Gastroesophageal sphincter (tissue), 4 donors: Measurements from ENCODE around the gene MATK. TPM values are rescaled to one million over a fixed set of nuclear protein-coding genes. Genes with fewer than 3 reads are reported as not detected.
"Not testable (repeated sequence)": the region's sequence is repeated elsewhere in the genome, so short reads cannot be mapped to it uniquely, and the experiment has no call there.

Experiments used
- ATAC-seq: fragments of 150-250 bp; one replicate; pipeline ENCODE4 v1.9.1; 2016; ENCODE audit warnings: mild to moderate bottlenecking, moderate library complexity
- H3K27ac ChIP-seq, 4 donors: fragments of 200-600 bp; sonication (generic) in 3 of 4; 1 replicate in 3 of 4; 2 replicates in 1 of 4; pipeline ENCODE4 v1.5.1; 2016 to 2019
- H3K27me3 ChIP-seq: fragments of 200-600 bp; sonication (generic); one replicate; pipeline ENCODE4 v1.5.1; 2019
- H3K36me3 ChIP-seq, 2 donors: fragments of 200-600 bp; sonication (generic); one replicate each; pipeline ENCODE4 v1.5.1; 2019; ENCODE audit warnings: control low read depth in 1 of 2
- H3K4me1 ChIP-seq, 3 donors: fragments of 200-600 bp; sonication (generic); 1 replicate in 2 of 3; 2 replicates in 1 of 3; pipeline ENCODE4 v1.5.1; 2016 to 2019; ENCODE audit warnings: control low read depth in 2 of 3
- H3K4me3 ChIP-seq, 2 donors: fragments of 200-600 bp; sonication (generic); one replicate each; pipeline ENCODE4 v1.5.1; 2019; ENCODE audit warnings: mild to moderate bottlenecking in 1 of 2, moderate library complexity in 1 of 2
- H3K9me3 ChIP-seq, 3 donors: fragments of 200-600 bp; sonication (generic); one replicate each; pipeline ENCODE4 v1.5.1; 2017 to 2019; ENCODE audit warnings: control low read depth in 2 of 3
- CTCF ChIP-seq, 4 experiments: fragments of 200-600 bp in 2 of 4; fragments of 450-650 bp in 2 of 4; sonication (generic) in 1 of 4; IDR thresholded peaks; one replicate each; pipeline ENCODE4 v1.5.1; 2017 to 2019; ENCODE audit warnings: antibody characterized with exemption in 4 of 4, mild to moderate bottlenecking in 2 of 4, moderate library complexity in 2 of 4
- EP300 ChIP-seq: sonication (generic); formaldehyde crosslinking; IDR thresholded peaks from one replicate; pipeline ENCODE4 v1.6.1; 2017; ENCODE audit warnings: antibody characterized with exemption, mild to moderate bottlenecking
- POLR2A ChIP-seq, 2 donors: fragments of 450-650 bp; IDR thresholded peaks; one replicate each; pipeline ENCODE4 v1.6.1; 2017; ENCODE audit warnings: antibody characterized with exemption in 2 of 2, mild to moderate bottlenecking in 2 of 2, moderate library complexity in 1 of 2
- POLR2AphosphoS5 ChIP-seq: sonication (generic); formaldehyde crosslinking; IDR thresholded peaks from one replicate; pipeline ENCODE4 v1.6.1; 2017; ENCODE audit warnings: antibody characterized with exemption
- WGBS, 2 donors: methylation state at CpG; one replicate each; pipeline ENCODE4 v1.1.5; 2018; ENCODE audit warnings: low coverage in 1 of 2; 5-methylcytosine and 5-hydroxymethylcytosine counted together
- total RNA-seq, 4 donors: library from RNA; depleted of rRNA; stranded (reverse); fragments of >200 nt; gene quantifications; one replicate each; pipeline ENCODE4 v1.1.0, GENCODE V29; 2016

The MATK gene
- total RNA-seq, 4 donors from 2014 or later = 0.47 to 5.0 (median 1.7) TPM

- no peak for ATAC-seq
- Histone ChIP-seq H3K36me3 (peaks cover 0 to 52% of the 10 kb centered on the region in 2 donors), H3K4me1 (peaks cover 0 to 58% (median 22%) of the 10 kb centered on the region in 3 donors), H3K4me3 (peak overlapping the region; percentile 70 to 94), H3K27ac (peak overlapping the region; percentile 35 to 99 (median 91)), H3K9me3 (no peaks in the 10 kb centered on the region), H3K27me3 (no peaks in the 10 kb centered on the region)
- 50 to 52% methylated on average over 3 to 4 of the region's 7 CpGs for WGBS, 2 donors
- TF ChIP-seq EP300 (no peak), CTCF (IDR thresholded peaks at IDR 0.05) (no peak), POLR2AphosphoS5 (no peak), POLR2A (IDR thresholded peaks at IDR 0.05) (no peak)
These were observed 25.3 kb downstream of the MATK start for GRCh38 chr19:3760871-3761361.

- WGBS, 2 donors = no CpG with 5 or more reads among the region's 19 CpGs
- no peaks in the 10 kb centered on the region for H3K9me3 ChIP-seq
- H3K27me3 ChIP-seq = no peaks in the 10 kb centered on the region
- no peak for TF ChIP-seq CTCF (IDR thresholded peaks at IDR 0.05)
- TF ChIP-seq POLR2AphosphoS5 = no peak
- no peak for TF ChIP-seq POLR2A (IDR thresholded peaks at IDR 0.05)
- TF ChIP-seq EP300 = no peak
- H3K4me3 ChIP-seq = no peak overlapping the region
- no peak for ATAC-seq
- H3K27ac ChIP-seq = no peak overlapping the region
- H3K4me1 ChIP-seq = peaks cover 0 to 58% (median 22%) of the 10 kb centered on the region in 3 donors
- H3K36me3 ChIP-seq = peaks cover 0 to 48% of the 10 kb centered on the region in 2 donors
These were observed 26.5 kb downstream of the MATK start for GRCh38 chr19:3759482-3760254.

- not testable (repeated sequence) for H3K9me3 ChIP-seq, H3K27me3 ChIP-seq, H3K27ac ChIP-seq, ATAC-seq, H3K4me3 ChIP-seq
- WGBS, 2 donors = 98% methylated on average over 5 of the region's 13 CpGs; no CpG with 5 or more reads in 1 of the 2 donors
- H3K36me3 ChIP-seq = peaks cover 0 to 61% of the 10 kb centered on the region in 2 donors
- peaks cover 0 to 48% (median 21%) of the 10 kb centered on the region in 3 donors for H3K4me1 ChIP-seq
These were observed 27.9 kb downstream of the MATK start for GRCh38 chr19:3758297-3758696.

GRCh38 chr19:3757705-3758104, 28.5 kb downstream of the MATK start:
- ATAC-seq, H3K27me3 ChIP-seq, H3K27ac ChIP-seq, H3K4me3 ChIP-seq, H3K9me3 ChIP-seq: not testable (repeated sequence)
- Histone ChIP-seq H3K36me3 (peaks cover 0 to 67% of the 10 kb centered on the region in 2 donors), H3K4me1 (peaks cover 0 to 44% (median 18%) of the 10 kb centered on the region in 3 donors)
- 85 to 94% methylated on average over 1 to 7 of the region's 7 CpGs for WGBS, 2 donors

GRCh38 chr19:3753631-3754410, 32.4 kb downstream of the MATK start:
- Histone ChIP-seq H3K4me1 (peaks cover 0 to 8% (median 0%) of the 10 kb centered on the region in 3 donors), H3K27ac (no peak overlapping the region), H3K9me3 (no peaks in the 10 kb centered on the region), H3K27me3 (no peaks in the 10 kb centered on the region), H3K36me3 (peaks cover 0 to 89% of the 10 kb centered on the region in 2 donors), H3K4me3 (no peak overlapping the region)
- no peak for TF ChIP-seq POLR2A (IDR thresholded peaks at IDR 0.05)
- no peak for TF ChIP-seq EP300
- TF ChIP-seq POLR2AphosphoS5 = no peak
- no peak for TF ChIP-seq CTCF (IDR thresholded peaks at IDR 0.05)
- no peak for ATAC-seq
- WGBS, 2 donors = 80 to 86% methylated on average over 1 to 7 of the region's 51 CpGs
